Heart left ventricle (tissue), 16 donors: ENCODE results near the gene KNDC1. TPM values are rescaled to one million over a fixed set of nuclear protein-coding genes. Genes with fewer than 3 reads are reported as not detected.

Source experiments
- ATAC-seq, 4 donors: fragments of 200-7000 bp; cut with Tn5 transposase; one replicate each; pipeline ENCODE4 v1.9.1; 2020 to 2022; ENCODE audit warnings: moderate library complexity in 4 of 4, mild to moderate bottlenecking in 3 of 4, moderate number of reproducible peaks in 1 of 4
- DNase-seq, 5 donors: peaks; one replicate each; pipeline ENCODE4 v3.0.0-alpha.2; 2020
- H3K27ac ChIP-seq, 12 donors: fragments of 200-600 bp; sonication (generic) in 4 of 12; one replicate each; pipeline versions ENCODE4 v1.5.0 to v1.8.0; 2016 to 2022; ENCODE audit warnings: mild to moderate bottlenecking in 2 of 12
- H3K27me3 ChIP-seq, 9 donors: fragments of 200-600 bp; sonication (generic) in 2 of 9; one replicate each; pipeline versions ENCODE4 v1.5.1 to v1.8.0; 2016 to 2022; ENCODE audit warnings: mild to moderate bottlenecking in 3 of 9
- H3K36me3 ChIP-seq, 9 donors: fragments of 200-600 bp; sonication (generic) in 2 of 9; one replicate each; pipeline versions ENCODE4 v1.5.0 to v1.8.0; 2018 to 2022; ENCODE audit warnings: mild to moderate bottlenecking in 2 of 9
- H3K4me1 ChIP-seq, 12 donors: fragments of 200-600 bp; sonication (generic) in 4 of 12; one replicate each; pipeline versions ENCODE4 v1.5.0 to v1.8.0; 2016 to 2022; ENCODE audit warnings: mild to moderate bottlenecking in 3 of 12
- H3K4me3 ChIP-seq, 12 donors: fragments of 200-600 bp; sonication (generic) in 4 of 12; one replicate each; pipeline versions ENCODE4 v1.5.0 to v1.8.0; 2017 to 2022; ENCODE audit warnings: mild to moderate bottlenecking in 9 of 12, moderate library complexity in 4 of 12
- H3K9me3 ChIP-seq, 12 donors: fragments of 200-600 bp; sonication (generic) in 4 of 12; one replicate each; pipeline versions ENCODE4 v1.5.0 to v1.8.0; 2016 to 2022; ENCODE audit warnings: mild to moderate bottlenecking in 1 of 12
- CTCF ChIP-seq, 12 donors: fragments of 200-600 bp; sonication (generic) in 4 of 12; IDR thresholded peaks; one replicate each; pipeline versions ENCODE4 v1.5.0 to v1.8.0; 2018 to 2022; ENCODE audit warnings: antibody characterized with exemption in 12 of 12, mild to moderate bottlenecking in 5 of 12
- POLR2A ChIP-seq, 2 donors: fragments of 450-650 bp; IDR thresholded peaks; one replicate each; pipeline ENCODE4 v1.6.1; 2017; ENCODE audit warnings: antibody characterized with exemption in 2 of 2, mild to moderate bottlenecking in 2 of 2, moderate library complexity in 2 of 2
- WGBS, 4 donors: extraction: QIAGEN DNeasy Blood & Tissue Kit in 2 of 4; methylation state at CpG; one replicate each; pipeline versions ENCODE4 v1.1.5 to v1.1.7; 2013 to 2018; 5-methylcytosine and 5-hydroxymethylcytosine counted together
- intact Hi-C, 10 donors: fragments of 100-400 bp; cut with DNase I; formaldehyde crosslinking; loops; one replicate each; pipeline versions ENCODE4 v1.11.1 to v1.14.2; 2022
- polyA plus RNA-seq, 2 donors: library from polyadenylated mRNA; stranded (reverse); fragments of 200-250 nt; gene quantifications; one replicate each; pipeline ENCODE4 v1.2.3, GENCODE V29; 2013
- total RNA-seq, 9 donors: library from RNA; depleted of rRNA in 2 of 9; stranded (reverse); fragments of >200 nt in 2 of 9; fragmentation: NEBNext Ultra II Directional in 3 of 9; extraction: Animal tissue kit (Norgen Biotek cat#: 25700) in 3 of 9; gene quantifications; one replicate each; pipeline versions ENCODE4 v1.1.0 to v1.2.4, GENCODE V29; 2016 to 2023
- donor health status: ischemic (EF 13 %, LVEDD 7.1; RV severe dilation, severe dysfunction).
- donor health status: healthy with polysubstance abuse.
- donor health status: DM: no; HTN: yes; CAD: no.
- donor health status: DM: no; HTN: no; CAD: no.
- donor health status: ischemic (EF 25% LVEDD 6.9; RV normal size, moderate dysfunction).
- donor health status: ischemic (EF 25% LVEDD 5.7; RV mildly dilated, moderate dysfunction).
- donor health status: healthy.
- donor health status: DM: yes; HTN: yes; CAD: no.
- donor health status: ischemic (EF 35%, LVEDD 5.7; RV mildly dilated, moderate dysfunction).
- donor health status: nonischemic (EF 11% LVEDD 7.7; RV severe dilation, severe dysfunction).
- donor health status: DM: yes; HTN: yes; CAD: no.
- donor health status: PGD.
- donor health status: ischemic (EF 29% LVEDD 5.4; RV normal size, mild dysfunction).
- donor health status: nonischemic (EF 23%, LVEDD 6.1; RV moderate dilation, normal function).

KNDC1 gene
- total and polyA plus RNA-seq, 11 donors = 0.04 to 2.9 (median 0.10) TPM; not detected in 3

- no peak overlapping the region for H3K27ac ChIP-seq
- DNase-seq (no peak), ATAC-seq (no peak)
- no peaks in the 10 kb centered on the region for H3K36me3 ChIP-seq
- TF ChIP-seq CTCF (IDR thresholded peaks at IDR 0.05) (no peak), POLR2A (IDR thresholded peaks at IDR 0.05) (no peak)
- H3K4me1 ChIP-seq = no peaks in the 10 kb centered on the region
- no peak overlapping the region for H3K4me3 ChIP-seq
- intact Hi-C loops = no loop called here
- peaks cover 0 to 8% (median 0%) of the 10 kb centered on the region in 9 donors for H3K27me3 ChIP-seq
- peaks cover 0 to 31% (median 4%) of the 10 kb centered on the region in 12 donors for H3K9me3 ChIP-seq
- 82 to 89% (median 87%) methylated on average over 4 of the region's 4 CpGs for WGBS, 4 donors
Observed at GRCh38 chr10:133194151-133194550, 34.1 kb downstream of the KNDC1 start.

GRCh38 chr10:133195096-133195495 is 35.1 kb downstream of the KNDC1 start:
- no peak overlapping the region for H3K27ac ChIP-seq
- no peak overlapping the region for H3K4me3 ChIP-seq
- no peak for ATAC-seq
- peaks cover 0 to 8% (median 0%) of the 10 kb centered on the region in 9 donors for H3K27me3 ChIP-seq
- no peak for DNase-seq
- no peak for TF ChIP-seq CTCF (IDR thresholded peaks at IDR 0.05)
- peaks cover 0 to 31% (median 4%) of the 10 kb centered on the region in 12 donors for H3K9me3 ChIP-seq
- no peaks in the 10 kb centered on the region for H3K36me3 ChIP-seq
- intact Hi-C loops = no loop called here
- H3K4me1 ChIP-seq = no peaks in the 10 kb centered on the region
- 86 to 87% (median 87%) methylated on average over 17 to 19 of the region's 19 CpGs for WGBS, 4 donors

DNA sequence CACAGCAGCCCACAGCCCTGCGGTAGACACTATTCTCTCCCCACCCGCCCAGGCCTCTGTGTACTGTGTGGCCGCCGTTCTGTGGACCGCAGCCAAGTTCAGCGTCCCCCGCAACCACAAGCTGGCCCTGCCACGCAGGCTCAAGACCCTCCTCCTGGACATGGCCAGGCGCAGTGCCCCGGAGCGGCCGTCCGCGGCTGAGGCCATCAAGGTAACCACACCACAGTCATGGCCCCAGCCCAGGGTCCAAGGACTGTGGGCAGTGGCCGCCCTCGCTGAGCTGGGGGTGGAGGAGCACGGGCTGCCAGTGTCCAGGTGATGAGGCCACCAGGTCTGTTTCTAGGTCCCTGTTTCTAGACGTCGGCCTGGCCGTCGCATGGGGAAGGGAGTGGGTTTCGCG is 35.6 kb downstream of the KNDC1 start:
- WGBS, 4 donors = 92 to 97% (median 94%) methylated on average over 15 to 23 of the region's 23 CpGs
- intact Hi-C loops = no loop called here
- peak in 2 of 5 donors; percentile 14 to 40 for DNase-seq

More for the DNA sequence above, 35.6 kb downstream of the KNDC1 start:
- TF ChIP-seq POLR2A (IDR thresholded peaks at IDR 0.05) (no peak), CTCF (IDR thresholded peaks at IDR 0.05) (no peak)
- Histone ChIP-seq H3K4me1 (no peaks in the 10 kb centered on the region), H3K36me3 (no peaks in the 10 kb centered on the region), H3K4me3 (no peak overlapping the region), H3K27ac (no peak overlapping the region), H3K27me3 (peaks cover 0 to 8% (median 0%) of the 10 kb centered on the region in 9 donors), H3K9me3 (peaks cover 0 to 31% (median 4%) of the 10 kb centered on the region in 12 donors)
- ATAC-seq = no peak
